K562 (cell line): Measurements from ENCODE around the gene HNF1B. TPM values are rescaled to one million over a fixed set of nuclear protein-coding genes. Genes with fewer than 3 reads are reported as not detected.

ENCODE experiments used
- CEBPB ChIP-seq: fragments of 450-650 bp; IDR thresholded peaks from 2 replicates; pipeline ENCODE4 v1.6.1; 2016; ENCODE audit warnings: missing genetic modification characterization, missing compliant biosample characterization
- E2F6 ChIP-seq, 2 experiments: IDR thresholded peaks; 2 replicates each; pipeline ENCODE4 v1.6.1; 2011; ENCODE audit warnings: borderline replicate concordance in 1 of 2, control low read depth in 1 of 2, low read depth in 1 of 2, low read length in 1 of 2, mild to moderate bottlenecking in 1 of 2, mixed read lengths in 1 of 2, moderate library complexity in 1 of 2; ENCODE audit not compliant: insufficient read depth in 1 of 2, insufficient read length in 1 of 2, poor library complexity in 1 of 2, severe bottlenecking in 1 of 2; ENCODE audit errors: extremely low read depth in 1 of 2
- ETV1 ChIP-seq: fragments of 450-650 bp; conservative IDR thresholded peaks from 2 replicates; pipeline ENCODE4 v1.6.1; 2016; ENCODE audit warnings: missing genetic modification characterization, control low read depth, low read depth, missing compliant biosample characterization
- GTF2E2 ChIP-seq: fragments of 200-800 bp; sonication (Bioruptor generic); IDR thresholded peaks from 2 replicates; pipeline ENCODE4 v1.6.1; 2016; ENCODE audit warnings: missing genetic modification characterization, missing compliant biosample characterization
- HNRNPLL ChIP-seq: fragments of 200-400 bp; formaldehyde crosslinking; IDR thresholded peaks from 2 replicates; pipeline ENCODE4 v1.6.1; 2017; ENCODE audit warnings: low read length, low read depth, mild to moderate bottlenecking; ENCODE audit not compliant: poor library complexity, severe bottlenecking
- JUN ChIP-seq, 2 experiments: sonication (generic) in 1 of 2; formaldehyde crosslinking in 1 of 2; IDR thresholded peaks; 2 replicates each; pipeline versions ENCODE4 v1.6.1 to v1.8.0; 2012 to 2022; ENCODE audit warnings: borderline replicate concordance in 2 of 2, mild to moderate bottlenecking in 2 of 2, improper control_type of control experiment in 1 of 2, low read depth in 1 of 2, low read length in 1 of 2, missing genetic modification reagents in 1 of 2
- KDM5B ChIP-seq: fragments of 200-600 bp; sonication (generic); IDR thresholded peaks from 2 replicates; pipeline ENCODE4 v1.6.1; 2012; ENCODE audit warnings: low read depth, mild to moderate bottlenecking, moderate library complexity, low read length, control low read depth, inconsistent platforms; ENCODE audit not compliant: insufficient replicate concordance
- MLLT1 ChIP-seq, 2 experiments: fragments of 450-650 bp; IDR thresholded peaks; 2 replicates each; pipeline ENCODE4 v1.6.1; 2016
- MYC ChIP-seq, 2 experiments: fragments of 250-450 bp in 1 of 2; sonication (Bioruptor Pico) in 1 of 2; IDR thresholded peaks; 2 replicates each; pipeline versions ENCODE4 v1.5.1 to v1.6.1; 2012 to 2021; ENCODE audit warnings: low read depth in 2 of 2, borderline replicate concordance in 1 of 2, improper control_type of control experiment in 1 of 2, low read length in 1 of 2, mild to moderate bottlenecking in 1 of 2, moderate library complexity in 1 of 2
- MYNN ChIP-seq, 2 experiments: sonication (generic); formaldehyde crosslinking in 1 of 2; IDR thresholded peaks; 2 replicates each; pipeline versions ENCODE4 v1.5.0 to v1.6.1; 2016 to 2020; ENCODE audit warnings: antibody characterized with exemption in 1 of 2, missing genetic modification reagents in 1 of 2
- NCOA2 ChIP-seq, 2 experiments: fragments of 450-650 bp; IDR thresholded peaks; 2 replicates each; pipeline ENCODE4 v1.6.1; 2018; ENCODE audit warnings: mild to moderate bottlenecking in 2 of 2, moderate library complexity in 1 of 2; ENCODE audit not compliant: partially characterized antibody in 2 of 2
- NR2C2 ChIP-seq, 2 experiments: fragments of 200-800 bp in 1 of 2; sonication (Bioruptor generic) in 1 of 2; sonication (generic) in 1 of 2; formaldehyde crosslinking in 1 of 2; IDR thresholded peaks; 2 replicates each; pipeline versions ENCODE4 v1.6.1 to v1.8.0; 2016 to 2022; ENCODE audit warnings: mild to moderate bottlenecking in 1 of 2, missing compliant biosample characterization in 1 of 2, missing genetic modification characterization in 1 of 2, missing genetic modification reagents in 1 of 2
- NRF1 ChIP-seq, 2 experiments: fragments of 450-650 bp; IDR thresholded peaks in 1 of 2; conservative IDR thresholded peaks in 1 of 2; 2 replicates each; pipeline ENCODE4 v1.6.1; 2014; ENCODE audit warnings: mild to moderate bottlenecking in 2 of 2
- PHF20 ChIP-seq: fragments of 450-650 bp; IDR thresholded peaks from 2 replicates; pipeline ENCODE4 v1.6.1; 2018; ENCODE audit not compliant: partially characterized antibody
- PHF8 ChIP-seq: fragments of 200-600 bp; sonication (generic); IDR thresholded peaks from 2 replicates; pipeline ENCODE4 v1.6.1; 2012; ENCODE audit warnings: mixed run types, mild to moderate bottlenecking, inconsistent platforms, low read length, moderate library complexity, borderline replicate concordance
- POLR2B ChIP-seq: fragments of 450-650 bp; IDR thresholded peaks from 2 replicates; pipeline ENCODE4 v1.6.1; 2018; ENCODE audit warnings: low read depth; ENCODE audit not compliant: partially characterized antibody
- RCOR1 ChIP-seq, 2 experiments: IDR thresholded peaks; 2 replicates each; pipeline ENCODE4 v1.6.1; 2012; ENCODE audit warnings: low read depth in 2 of 2, low read length in 2 of 2, borderline replicate concordance in 1 of 2, improper control_type of control experiment in 1 of 2
- SAP30 ChIP-seq: fragments of 200-600 bp; sonication (generic); IDR thresholded peaks from 2 replicates; pipeline ENCODE4 v1.6.1; 2012; ENCODE audit warnings: borderline replicate concordance, low read depth, mild to moderate bottlenecking, moderate library complexity, low read length, control low read depth, inconsistent platforms; ENCODE audit not compliant: insufficient read depth, poor library complexity, severe bottlenecking
- SNIP1 ChIP-seq: fragments of 450-650 bp; IDR thresholded peaks from 2 replicates; pipeline ENCODE4 v1.7.1; 2017; ENCODE audit warnings: low read depth, mild to moderate bottlenecking
- YY1 ChIP-seq, 3 experiments: IDR thresholded peaks; 2 replicates each; pipeline ENCODE4 v1.6.1; 2011; ENCODE audit warnings: low read length in 2 of 3, mild to moderate bottlenecking in 2 of 3, moderate library complexity in 2 of 3, borderline replicate concordance in 1 of 3, control low read depth in 1 of 3, low read depth in 1 of 3; ENCODE audit not compliant: insufficient read depth in 3 of 3, insufficient replicate concordance in 2 of 3, control insufficient read depth in 1 of 3, insufficient read length in 1 of 3; ENCODE audit errors: extremely low read depth in 1 of 3
- ZFX ChIP-seq: sonication (generic); formaldehyde crosslinking; IDR thresholded peaks from 2 replicates; pipeline ENCODE4 v1.8.0; 2022; ENCODE audit warnings: mild to moderate bottlenecking, missing genetic modification reagents, moderate library complexity
- polyA plus RNA-seq, 8 experiments: library from polyadenylated mRNA; depleted of rRNA in 4 of 8; stranded (reverse) in 5 of 8; unstranded in 3 of 8; fragments of >200 nt; fragmentation: Nextera tagmentation in 2 of 8; fragmentation: Illumina TruSeq in 1 of 8; extraction: Ambion mirVana in 2 of 8; extraction: Trizol in 1 of 8; gene quantifications; 2 replicates each; pipeline versions ENCODE4 v1.2.1 to v1.2.3, GENCODE V29; 2011 to 2014; ENCODE audit warnings: inconsistent platforms in 1 of 8, missing spikeins in 1 of 8
- total RNA-seq, 7 experiments: library from RNA; depleted of rRNA in 6 of 7; stranded (reverse); fragments of >200 nt in 6 of 7; fragmentation: Illumina TruSeq in 2 of 7; extraction: Trizol in 2 of 7; gene quantifications; 2 replicates each; pipeline versions ENCODE4 v1.2.1 to v1.2.3, GENCODE V29; 2011 to 2021; ENCODE audit warnings: low replicate concordance in 1 of 7

The HNF1B gene
- total and polyA plus RNA-seq, 9 of the 15 experiments (the other 6 are each of a cell fraction or from before 2014, with no cell fraction given), result not detected

DNA sequence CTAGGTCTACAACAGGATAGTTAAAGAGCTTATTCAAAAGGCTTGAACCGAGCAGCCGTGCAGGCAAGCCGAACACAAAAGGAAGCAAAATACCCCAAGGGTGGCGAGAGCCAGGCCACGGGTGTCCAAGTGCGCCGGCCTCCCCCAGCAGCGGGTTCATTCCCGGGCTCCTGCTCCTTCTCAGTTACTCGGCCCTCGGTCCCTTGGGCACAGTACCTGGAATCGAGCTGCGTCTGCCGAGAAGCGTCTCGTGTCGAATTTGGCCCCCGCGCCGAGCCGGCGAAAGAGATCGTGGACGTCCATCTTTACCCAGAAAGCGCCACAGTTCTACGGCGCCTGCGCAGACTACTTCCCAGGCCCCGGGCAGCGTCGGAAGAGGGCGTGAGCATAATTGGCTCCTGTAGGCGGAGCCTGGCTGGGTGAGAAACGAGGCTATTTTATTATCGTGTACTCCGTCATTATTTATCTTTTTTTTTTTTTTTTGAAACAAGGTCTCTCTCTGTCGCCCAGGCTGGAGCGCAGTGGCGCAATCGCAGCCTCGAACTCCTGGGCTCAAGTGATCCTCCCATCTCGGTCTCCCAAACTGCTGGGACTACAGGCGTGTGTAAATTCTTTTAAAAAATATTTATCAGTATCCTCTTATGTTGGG is 101.6 kb downstream of the HNF1B start, which contains the start of gene DDX52 (continued):
- TF ChIP-seq E2F6 (IDR thresholded peaks at IDR 0.05; ENCODE audit: borderline replicate concordance in 1 of 2, extremely low read depth in 1 of 2, insufficient read depth in 1 of 2, insufficient read length in 1 of 2, low read depth in 1 of 2, low read length in 1 of 2, poor library complexity in 1 of 2, severe bottlenecking in 1 of 2), result peak in 1 of 2 experiments; percentile 54
- TF ChIP-seq JUN (IDR thresholded peaks at IDR 0.05; ENCODE audit: borderline replicate concordance, low read depth, low read length), result peak; percentile 28; the same call in 1 of the 2 replicates
- no peak for TF ChIP-seq JUN (CRISPR knock-in tag; IDR thresholded peaks at IDR 0.05; ENCODE audit: borderline replicate concordance)
- peak; percentile 82 for TF ChIP-seq POLR2B
- TF ChIP-seq KDM5B, result peak; percentile 67
- TF ChIP-seq PHF8, result peak; percentile 82
- TF ChIP-seq YY1 (IDR thresholded peaks at IDR 0.05; ENCODE audit: borderline replicate concordance in 1 of 3, control insufficient read depth in 1 of 3, extremely low read depth in 1 of 3, insufficient read depth in 3 of 3, insufficient read length in 1 of 3, insufficient replicate concordance in 2 of 3, low read depth in 1 of 3, low read length in 2 of 3), result peak; percentile 35 to 91 (median 86)
- peak; percentile 82 for TF ChIP-seq ZFX (CRISPR knock-in tag)
- no peak for TF ChIP-seq SNIP1
- peak; percentile 90 to 92 for TF ChIP-seq NRF1 (conservative IDR thresholded peaks at IDR 0.05 in 1 of 2, IDR thresholded peaks at IDR 0.05 in 1 of 2)
- peak; percentile 63 for TF ChIP-seq PHF20
- TF ChIP-seq GTF2E2 (tag), result no peak
- TF ChIP-seq RCOR1 (IDR thresholded peaks at IDR 0.05; ENCODE audit: borderline replicate concordance in 1 of 2, low read depth in 2 of 2, low read length in 2 of 2), result 0 out of 4 replicates have a peak, but pooled peaks of 1 of the 2 experiments have one; percentile 5
- peak; percentile 73 for TF ChIP-seq HNRNPLL
- no peak for TF ChIP-seq NCOA2 (IDR thresholded peaks at IDR 0.05; ENCODE audit: partially characterized antibody in 2 of 2)
- TF ChIP-seq MYNN (IDR thresholded peaks at IDR 0.05), result no peak
- TF ChIP-seq MYNN (CRISPR knock-in tag; IDR thresholded peaks at IDR 0.05), result 0 out of 2 replicates have a peak, but pooled peaks have one; percentile 12
- no peak for TF ChIP-seq NR2C2 (CRISPR knock-in tag; IDR thresholded peaks at IDR 0.05)
- 0 out of 2 replicates have a peak, but pooled peaks have one; percentile 40 for TF ChIP-seq NR2C2 (tag; IDR thresholded peaks at IDR 0.05)
- peak; percentile 60; the same call in 1 of the 2 replicates for TF ChIP-seq MYC (IDR thresholded peaks at IDR 0.05; ENCODE audit: low read depth, low read length)
- TF ChIP-seq MYC (CRISPR knock-in tag; IDR thresholded peaks at IDR 0.05; ENCODE audit: borderline replicate concordance, low read depth), result no peak
- TF ChIP-seq CEBPB (tag), result peak; percentile 92
- TF ChIP-seq SAP30, result peak; percentile 69
- TF ChIP-seq ETV1 (tag), result no peak
- TF ChIP-seq MLLT1 (IDR thresholded peaks at IDR 0.05), result no peak
